Measurements from ENCODE around the gene TNNI3.

TNNI3 gene

DNA sequence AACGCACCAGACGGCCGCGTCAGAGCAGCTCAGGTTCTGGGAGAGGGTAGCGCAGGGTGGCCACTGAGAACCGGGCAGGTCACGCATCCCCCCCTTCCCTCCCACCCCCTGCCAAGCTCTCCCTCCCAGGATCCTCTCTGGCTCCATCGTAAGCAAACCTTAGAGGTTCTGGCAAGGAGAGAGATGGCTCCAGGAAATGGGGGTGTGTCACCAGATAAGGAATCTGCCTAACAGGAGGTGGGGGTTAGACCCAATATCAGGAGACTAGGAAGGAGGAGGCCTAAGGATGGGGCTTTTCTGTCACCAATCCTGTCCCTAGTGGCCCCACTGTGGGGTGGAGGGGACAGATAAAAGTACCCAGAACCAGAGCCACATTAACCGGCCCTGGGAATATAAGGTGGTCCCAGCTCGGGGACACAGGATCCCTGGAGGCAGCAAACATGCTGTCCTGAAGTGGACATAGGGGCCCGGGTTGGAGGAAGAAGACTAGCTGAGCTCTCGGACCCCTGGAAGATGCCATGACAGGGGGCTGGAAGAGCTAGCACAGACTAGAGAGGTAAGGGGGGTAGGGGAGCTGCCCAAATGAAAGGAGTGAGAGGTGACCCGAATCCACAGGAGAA, 42.0 kb downstream of the TNNI3 start:
- H3K27ac ChIP-seq (ENCODE audit: low read depth, low read length): peak overlapping the region; percentile 91
- peak overlapping the region; percentile 80 for H3K4me2 ChIP-seq (ENCODE audit: low read depth, low read length, poor library complexity, severe bottlenecking)
- TF ChIP-seq EZH2phosphoT487 (conservative IDR thresholded peaks at IDR 0.05; ENCODE audit: low read length): no peak
- TF ChIP-seq, protein P1, sequence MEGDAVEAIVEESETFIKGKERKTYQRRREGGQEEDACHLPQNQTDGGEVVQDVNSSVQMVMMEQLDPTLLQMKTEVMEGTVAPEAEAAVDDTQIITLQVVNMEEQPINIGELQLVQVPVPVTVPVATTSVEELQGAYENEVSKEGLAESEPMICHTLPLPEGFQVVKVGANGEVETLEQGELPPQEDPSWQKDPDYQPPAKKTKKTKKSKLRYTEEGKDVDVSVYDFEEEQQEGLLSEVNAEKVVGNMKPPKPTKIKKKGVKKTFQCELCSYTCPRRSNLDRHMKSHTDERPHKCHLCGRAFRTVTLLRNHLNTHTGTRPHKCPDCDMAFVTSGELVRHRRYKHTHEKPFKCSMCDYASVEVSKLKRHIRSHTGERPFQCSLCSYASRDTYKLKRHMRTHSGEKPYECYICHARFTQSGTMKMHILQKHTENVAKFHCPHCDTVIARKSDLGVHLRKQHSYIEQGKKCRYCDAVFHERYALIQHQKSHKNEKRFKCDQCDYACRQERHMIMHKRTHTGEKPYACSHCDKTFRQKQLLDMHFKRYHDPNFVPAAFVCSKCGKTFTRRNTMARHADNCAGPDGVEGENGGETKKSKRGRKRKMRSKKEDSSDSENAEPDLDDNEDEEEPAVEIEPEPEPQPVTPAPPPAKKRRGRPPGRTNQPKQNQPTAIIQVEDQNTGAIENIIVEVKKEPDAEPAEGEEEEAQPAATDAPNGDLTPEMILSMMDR (IDR thresholded peaks at IDR 0.05; ENCODE audit: insufficient read depth, low read length, poor library complexity, severe bottlenecking): no peak
- peaks cover 62% of the 10 kb centered on the region for H3K79me2 ChIP-seq (ENCODE audit: insufficient read depth, low read length)
- no peaks in the 10 kb centered on the region for H3K9me3 ChIP-seq (ENCODE audit: insufficient read depth, low read length)
- H3K36me3 ChIP-seq (ENCODE audit: low read length): no peaks in the 10 kb centered on the region
- no peaks in the 10 kb centered on the region for H3K9me2 ChIP-seq (replicated peaks; ENCODE audit: insufficient read depth, low read length)
- H3F3A ChIP-seq (ENCODE audit: insufficient read depth): peaks cover 11% of the 10 kb centered on the region
- H3K27me3 ChIP-seq (ENCODE audit: low read length): no peaks in the 10 kb centered on the region
- H4K20me1 ChIP-seq (ENCODE audit: low read depth, low read length): no peaks in the 10 kb centered on the region; the same call in 1 of the 2 replicates
- H3K4me3 ChIP-seq (ENCODE audit: insufficient read depth, low read length, poor library complexity, severe bottlenecking): peak overlapping the region; percentile 93
- no peak overlapping the region for H2AFZ ChIP-seq (ENCODE audit: low read depth, low read length, severe bottlenecking)
- peak overlapping the region; percentile 94 for H3K9ac ChIP-seq (ENCODE audit: low read length)

DNA sequence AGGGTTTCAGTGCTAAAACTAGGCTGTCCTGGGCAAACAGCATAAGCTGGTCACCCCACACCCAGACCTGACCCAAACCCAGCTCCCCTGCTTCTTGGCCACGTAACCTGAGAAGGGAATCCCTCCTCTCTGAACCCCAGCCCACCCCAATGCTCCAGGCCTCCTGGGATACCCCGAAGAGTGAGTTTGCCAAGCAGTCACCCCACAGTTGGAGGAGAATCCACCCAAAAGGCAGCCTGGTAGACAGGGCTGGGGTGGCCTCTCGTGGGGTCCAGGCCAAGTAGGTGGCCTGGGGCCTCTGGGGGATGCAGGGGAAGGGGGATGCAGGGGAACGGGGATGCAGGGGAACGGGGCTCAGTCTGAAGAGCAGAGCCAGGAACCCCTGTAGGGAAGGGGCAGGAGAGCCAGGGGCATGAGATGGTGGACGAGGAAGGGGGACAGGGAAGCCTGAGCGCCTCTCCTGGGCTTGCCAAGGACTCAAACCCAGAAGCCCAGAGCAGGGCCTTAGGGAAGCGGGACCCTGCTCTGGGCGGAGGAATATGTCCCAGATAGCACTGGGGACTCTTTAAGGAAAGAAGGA, 42.9 kb downstream of the TNNI3 start:
- Histone ChIP-seq H3K9me3 (ENCODE audit: insufficient read depth, low read length) (no peaks in the 10 kb centered on the region), H3F3A (ENCODE audit: insufficient read depth) (peaks cover 8% of the 10 kb centered on the region), H2AFZ (ENCODE audit: low read depth, low read length, severe bottlenecking) (no peak overlapping the region), H3K9me2 (replicated peaks; ENCODE audit: insufficient read depth, low read length) (no peaks in the 10 kb centered on the region), H3K4me2 (ENCODE audit: low read depth, low read length, poor library complexity, severe bottlenecking) (peak overlapping the region; percentile 80), H3K36me3 (ENCODE audit: low read length) (no peaks in the 10 kb centered on the region), H3K4me3 (ENCODE audit: insufficient read depth, low read length, poor library complexity, severe bottlenecking) (peak overlapping the region; percentile 93), H3K27me3 (ENCODE audit: low read length) (no peaks in the 10 kb centered on the region), H3K79me2 (ENCODE audit: insufficient read depth, low read length) (peaks cover 70% of the 10 kb centered on the region), H4K20me1 (ENCODE audit: low read depth, low read length) (no peaks in the 10 kb centered on the region; the same call in 1 of the 2 replicates), H3K27ac (ENCODE audit: low read depth, low read length) (peak overlapping the region; percentile 91), H3K9ac (ENCODE audit: low read length) (peak overlapping the region; percentile 94)
- TF ChIP-seq, protein P1 (IDR thresholded peaks at IDR 0.05; ENCODE audit: insufficient read depth, low read length, poor library complexity, severe bottlenecking): no peak
- no peak for TF ChIP-seq EZH2phosphoT487 (conservative IDR thresholded peaks at IDR 0.05; ENCODE audit: low read length)

DNA sequence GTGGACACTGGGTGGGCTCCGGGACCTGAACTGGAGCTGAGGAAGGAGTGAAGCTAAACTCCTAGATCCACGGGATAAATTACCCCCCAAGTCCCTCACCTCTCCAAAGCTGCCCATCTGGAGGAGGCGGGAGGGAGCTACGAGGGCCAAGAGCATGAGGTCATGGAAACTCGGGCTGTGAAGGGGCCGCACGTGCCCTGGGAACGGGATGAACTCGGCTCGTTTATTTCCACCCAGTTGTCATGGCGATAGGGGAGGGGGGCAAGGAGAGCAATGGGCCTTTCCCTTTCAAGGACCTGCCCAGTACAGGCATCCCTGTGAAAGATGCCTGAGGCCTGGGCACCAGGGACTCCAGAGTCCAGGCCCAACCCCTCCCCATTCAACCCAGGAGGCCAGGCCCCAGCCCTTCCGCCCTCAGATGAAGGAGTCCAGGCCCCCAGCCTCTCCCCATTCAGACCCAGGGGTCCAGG, 43.9 kb downstream of the TNNI3 start:
- no peaks in the 10 kb centered on the region for H3K27me3 ChIP-seq (ENCODE audit: low read length)
- no peaks in the 10 kb centered on the region for H3K9me2 ChIP-seq (replicated peaks; ENCODE audit: insufficient read depth, low read length)
- no peak for TF ChIP-seq EZH2phosphoT487 (conservative IDR thresholded peaks at IDR 0.05; ENCODE audit: low read length)
- TF ChIP-seq, protein P1 (IDR thresholded peaks at IDR 0.05; ENCODE audit: insufficient read depth, low read length, poor library complexity, severe bottlenecking): no peak
- H3K36me3 ChIP-seq (ENCODE audit: low read length): no peaks in the 10 kb centered on the region
- peak overlapping the region; percentile 94 for H3K9ac ChIP-seq (ENCODE audit: low read length)
- H3K9me3 ChIP-seq (ENCODE audit: insufficient read depth, low read length): no peaks in the 10 kb centered on the region
- no peaks in the 10 kb centered on the region; the same call in 1 of the 2 replicates for H4K20me1 ChIP-seq (ENCODE audit: low read depth, low read length)
- no peak overlapping the region for H2AFZ ChIP-seq (ENCODE audit: low read depth, low read length, severe bottlenecking)
- H3K4me3 ChIP-seq (ENCODE audit: insufficient read depth, low read length, poor library complexity, severe bottlenecking): peak overlapping the region; percentile 25
- H3K79me2 ChIP-seq (ENCODE audit: insufficient read depth, low read length): peaks cover 77% of the 10 kb centered on the region
- H3K4me2 ChIP-seq (ENCODE audit: low read depth, low read length, poor library complexity, severe bottlenecking): peak overlapping the region; percentile 80
- peaks cover 8% of the 10 kb centered on the region for H3F3A ChIP-seq (ENCODE audit: insufficient read depth)
- H3K27ac ChIP-seq (ENCODE audit: low read depth, low read length): peak overlapping the region; percentile 91
